Panc1 (cell line): ENCODE measurements around the gene TLR10.

ENCODE experiments used
- CTCF ChIP-seq: fragments of 450-650 bp; IDR thresholded peaks from 2 replicates; pipeline ENCODE4 v1.5.1; 2017; ENCODE audit warnings: mild to moderate bottlenecking
- POLR2AphosphoS5 ChIP-seq: IDR thresholded peaks from 2 replicates; pipeline ENCODE4 v1.6.1; 2012; ENCODE audit warnings: mild to moderate bottlenecking, low read depth, low read length, moderate library complexity
- REST ChIP-seq, 2 experiments: IDR thresholded peaks; 2 replicates each; pipeline ENCODE4 v1.6.1; 2011 to 2012; ENCODE audit warnings: low read depth in 2 of 2, control low read depth in 1 of 2, low read length in 1 of 2, mild to moderate bottlenecking in 1 of 2, moderate library complexity in 1 of 2; ENCODE audit not compliant: insufficient read depth in 1 of 2

GRCh38 chr4:38734446-38734845 is 48.3 kb downstream of the TLR10 start:
- TF ChIP-seq CTCF (no peak), POLR2AphosphoS5 (no peak), REST (IDR thresholded peaks at IDR 0.05; ENCODE audit: insufficient read depth in 1 of 2, low read depth in 2 of 2, low read length in 1 of 2) (no peak)
